B cell (primary cell): ENCODE results near the gene TPSG1. TPM values are rescaled to one million over a fixed set of nuclear protein-coding genes. Genes with fewer than 3 reads are reported as not detected.

Experiments
- ATAC-seq: fragments of 200-7000 bp; cut with Tn5 transposase; one replicate; pipeline ENCODE4 v1.10.0; 2021; ENCODE audit warnings: low read depth, mild to moderate bottlenecking, moderate number of reproducible peaks, moderate library complexity
- CTCF ChIA-PET: fragments of 350-600 bp; sonication (Branson Sonifier 250); formaldehyde crosslinking; loops from one replicate; lab custom pipeline; 2021; ENCODE audit warnings: antibody characterized with exemption, inconsistent platforms; lab: Charles Lee
- POLR2A ChIA-PET: fragments of 350-600 bp; sonication (Branson Sonifier 250); formaldehyde crosslinking; loops from one replicate; lab custom pipeline; 2021; ENCODE audit warnings: antibody characterized with exemption; lab: Charles Lee
- DNase-seq: peaks from one replicate; pipeline ENCODE4 v3.0.0; 2013
- H2AFZ ChIP-seq: 2 replicates; pipeline ENCODE4 v1.6.1; 2012; ENCODE audit warnings: mild to moderate bottlenecking, low read depth, low read length; ENCODE audit not compliant: insufficient read depth, poor library complexity, severe bottlenecking
- H3K27ac ChIP-seq, 2 donors: 1 replicate in 1 of 2; 2 replicates in 1 of 2; pipeline ENCODE4 v1.5.1; 2012 to 2013; ENCODE audit warnings: low read length in 2 of 2, mild to moderate bottlenecking in 2 of 2, moderate library complexity in 1 of 2
- H3K27me3 ChIP-seq, 4 experiments: fragments of 200-600 bp in 1 of 4; sonication (generic) in 1 of 4; replicated peaks in 1 of 4; 1 replicate in 2 of 4; 2 replicates in 2 of 4; pipeline versions ENCODE4 v1.6.1 to v1.7.0; 2013 to 2016; ENCODE audit warnings: low read length in 3 of 4, mild to moderate bottlenecking in 2 of 4, mixed read lengths in 1 of 4, moderate library complexity in 1 of 4; ENCODE audit not compliant: insufficient read depth in 4 of 4, control insufficient read depth in 3 of 4; ENCODE audit errors: control extremely low read depth in 1 of 4
- H3K36me3 ChIP-seq, 2 experiments: replicated peaks in 1 of 2; 1 replicate in 1 of 2; 2 replicates in 1 of 2; pipeline versions ENCODE4 v1.6.1 to v1.7.1; 2013; ENCODE audit warnings: low read length in 1 of 2; ENCODE audit not compliant: insufficient read depth in 2 of 2, control insufficient read depth in 1 of 2; ENCODE audit errors: control extremely low read depth in 1 of 2, extremely low read depth in 1 of 2
- H3K4me1 ChIP-seq, 2 donors: fragments of 200-600 bp in 1 of 2; sonication (generic) in 1 of 2; 1 replicate in 1 of 2; 2 replicates in 1 of 2; pipeline versions ENCODE4 v1.5.1 to v1.6.1; 2013 to 2017; ENCODE audit warnings: low read length in 2 of 2; ENCODE audit not compliant: control insufficient read depth in 2 of 2, insufficient read depth in 2 of 2
- H3K4me2 ChIP-seq: replicated peaks from 2 replicates; pipeline ENCODE3; 2012; ENCODE audit warnings: mild to moderate bottlenecking, low read depth, low read length; ENCODE audit not compliant: poor library complexity, severe bottlenecking
- H3K4me3 ChIP-seq, 5 experiments: fragments of 200-600 bp in 1 of 5; sonication (generic) in 1 of 5; 1 replicate in 3 of 5; 2 replicates in 2 of 5; pipeline versions ENCODE4 v1.5.1 to v1.7.0; 2011 to 2016; ENCODE audit warnings: low read length in 4 of 5, mild to moderate bottlenecking in 4 of 5, low read depth in 2 of 5, control low read depth in 1 of 5, moderate library complexity in 1 of 5; ENCODE audit not compliant: insufficient read depth in 1 of 5; ENCODE audit errors: control extremely low read depth in 1 of 5, extremely low read depth in 1 of 5
- H3K79me2 ChIP-seq: fragments of 200-600 bp; sonication (generic); one replicate; pipeline ENCODE4 v1.6.0; 2016; ENCODE audit warnings: low read length; ENCODE audit not compliant: control insufficient read depth, insufficient read depth
- H3K9ac ChIP-seq: fragments of 200-600 bp; sonication (generic); 2 replicates; pipeline ENCODE4 v1.6.1; 2017; ENCODE audit warnings: mild to moderate bottlenecking, low read length, moderate library complexity
- H3K9me3 ChIP-seq, 3 donors: one replicate each; pipeline versions ENCODE4 v1.6.1 to v1.7.1; 2013; ENCODE audit warnings: low read length in 2 of 3; ENCODE audit not compliant: control insufficient read depth in 2 of 3, insufficient read depth in 1 of 3; ENCODE audit errors: control extremely low read depth in 1 of 3
- H4K20me1 ChIP-seq: 2 replicates; pipeline ENCODE4 v1.6.0; 2012; ENCODE audit warnings: mild to moderate bottlenecking, low read length; ENCODE audit not compliant: insufficient read depth, control insufficient read depth, poor library complexity, severe bottlenecking
- H3K27ac Mint-ChIP-seq: one replicate; pipeline ENCODE4 v1.8.0; 2021; ENCODE audit warnings: mixed read lengths
- H3K27me3 Mint-ChIP-seq: one replicate; pipeline ENCODE4 v1.8.0; 2021; ENCODE audit warnings: mixed read lengths
- H3K4me1 Mint-ChIP-seq: one replicate; pipeline ENCODE4 v1.8.0; 2021; ENCODE audit warnings: mixed read lengths
- H3K4me3 Mint-ChIP-seq: one replicate; pipeline ENCODE4 v1.8.0; 2021; ENCODE audit warnings: mixed read lengths
- H3K9me3 Mint-ChIP-seq: one replicate; pipeline ENCODE4 v1.8.0; 2022; ENCODE audit warnings: mixed read lengths; ENCODE audit not compliant: insufficient read depth
- EZH2 ChIP-seq: IDR thresholded peaks from 2 replicates; pipeline ENCODE4 v1.6.1; 2012; ENCODE audit warnings: borderline replicate concordance, low read depth, mild to moderate bottlenecking, moderate library complexity, low read length; ENCODE audit not compliant: insufficient read depth, poor library complexity, severe bottlenecking
- WGBS: methylation state at CpG from one replicate; pipeline ENCODE4 v1.1.5; 2013; ENCODE audit warnings: missing lambda C conversion rate; ENCODE audit not compliant: insufficient coverage; 5-methylcytosine and 5-hydroxymethylcytosine counted together
- intact Hi-C: fragments of 100-400 bp; cut with micrococcal nuclease; formaldehyde crosslinking; loops from one replicate; pipeline ENCODE4 v1.10.0; 2022
- polyA plus RNA-seq: library from polyadenylated mRNA; depleted of rRNA; stranded (reverse); fragments of >200 nt; gene quantifications from 2 replicates; pipeline ENCODE4 v1.2.3, GENCODE V29; 2012
- total RNA-seq, 2 donors: library from RNA; stranded (reverse); fragments of 120-200 nt in 1 of 2; gene quantifications; 1 replicate in 1 of 2; 2 replicates in 1 of 2; pipeline versions ENCODE4 v1.2.3 to v1.2.4, GENCODE V29; 2013 to 2022
- TF ChIP-seq, protein P1 (sequence below): fragments of 200-600 bp; IDR thresholded peaks from one replicate; pipeline ENCODE4 v1.8.0; 2022; ENCODE audit warnings: antibody characterized with exemption, mild to moderate bottlenecking

Gene TPSG1
- total and polyA plus RNA-seq, 2 donors (not counting 1 experiment from before 2014, with no cell fraction given), result not detected

DNA sequence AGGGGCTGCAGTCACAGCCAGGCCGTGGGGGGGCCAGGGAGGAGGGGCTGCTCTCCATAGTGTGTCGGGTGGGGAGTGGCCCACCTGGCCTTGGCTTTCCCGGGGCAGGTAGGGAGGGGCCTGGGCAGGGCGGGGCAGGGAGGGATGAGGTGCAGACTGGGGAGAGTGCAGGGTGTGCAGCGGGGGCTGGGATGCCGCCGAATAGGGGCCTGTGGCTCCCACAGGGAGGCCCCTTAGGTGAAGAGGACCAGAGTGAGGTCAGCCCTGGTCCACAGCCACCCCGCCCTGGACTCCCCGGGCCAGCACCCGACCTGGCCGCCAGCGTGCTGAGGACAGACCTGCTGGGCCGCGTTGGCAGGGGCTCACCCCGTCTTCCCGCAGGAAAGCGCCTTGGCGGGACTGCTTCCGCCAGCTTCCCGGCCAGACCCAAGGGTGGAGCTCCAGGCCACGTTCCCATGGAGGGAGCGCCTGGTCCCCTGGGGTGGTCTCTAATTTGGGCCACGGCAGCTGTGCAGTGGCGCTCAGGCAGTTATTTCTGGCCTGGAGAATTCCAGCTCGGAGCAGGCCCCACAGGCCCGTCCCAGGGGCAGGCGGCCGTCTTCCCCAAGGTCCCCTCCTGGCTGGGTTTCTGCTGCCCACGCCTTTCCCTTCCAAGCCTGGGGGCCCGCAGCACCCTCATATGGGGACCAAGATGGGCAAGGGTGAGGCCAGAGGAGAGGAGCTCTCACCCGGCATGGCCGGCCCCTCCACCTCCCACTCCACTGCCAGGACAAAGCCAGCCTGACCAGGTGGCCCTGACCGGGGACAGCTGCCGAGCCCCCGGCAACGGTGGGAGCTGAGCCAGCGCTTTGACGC is 44.3 kb downstream of the TPSG1 start:
- H3K9me3 ChIP-seq, result peaks cover 0 to 6% (median 0%) of the 10 kb centered on the region in 3 donors
- H3K4me3 ChIP-seq, result no peak overlapping the region
- no peak overlapping the region for H2AFZ ChIP-seq
- H3K27me3 ChIP-seq, result peaks cover 0 to 4% (median 0%) of the 10 kb centered on the region in 4 experiments
- intact Hi-C loops, result no loop called here
- ChIA-PET POLR2A (no interaction called here), CTCF (no interaction called here)
- Mint-ChIP-seq H3K4me3 (no peak overlapping the region), H3K27ac (no peak overlapping the region), H3K27me3 (no peaks in the 10 kb centered on the region), H3K9me3 (no peaks in the 10 kb centered on the region), H3K4me1 (no peaks in the 10 kb centered on the region)
- ATAC-seq (no peak), DNase-seq (no peak)
- TF ChIP-seq EZH2, result no peak
- TF ChIP-seq, protein P1, sequence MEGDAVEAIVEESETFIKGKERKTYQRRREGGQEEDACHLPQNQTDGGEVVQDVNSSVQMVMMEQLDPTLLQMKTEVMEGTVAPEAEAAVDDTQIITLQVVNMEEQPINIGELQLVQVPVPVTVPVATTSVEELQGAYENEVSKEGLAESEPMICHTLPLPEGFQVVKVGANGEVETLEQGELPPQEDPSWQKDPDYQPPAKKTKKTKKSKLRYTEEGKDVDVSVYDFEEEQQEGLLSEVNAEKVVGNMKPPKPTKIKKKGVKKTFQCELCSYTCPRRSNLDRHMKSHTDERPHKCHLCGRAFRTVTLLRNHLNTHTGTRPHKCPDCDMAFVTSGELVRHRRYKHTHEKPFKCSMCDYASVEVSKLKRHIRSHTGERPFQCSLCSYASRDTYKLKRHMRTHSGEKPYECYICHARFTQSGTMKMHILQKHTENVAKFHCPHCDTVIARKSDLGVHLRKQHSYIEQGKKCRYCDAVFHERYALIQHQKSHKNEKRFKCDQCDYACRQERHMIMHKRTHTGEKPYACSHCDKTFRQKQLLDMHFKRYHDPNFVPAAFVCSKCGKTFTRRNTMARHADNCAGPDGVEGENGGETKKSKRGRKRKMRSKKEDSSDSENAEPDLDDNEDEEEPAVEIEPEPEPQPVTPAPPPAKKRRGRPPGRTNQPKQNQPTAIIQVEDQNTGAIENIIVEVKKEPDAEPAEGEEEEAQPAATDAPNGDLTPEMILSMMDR, result no peak
- H3K4me2 ChIP-seq, result no peak overlapping the region
- H3K4me1 ChIP-seq, result no peaks in the 10 kb centered on the region
- no peaks in the 10 kb centered on the region for H3K36me3 ChIP-seq
- H3K27ac ChIP-seq, result no peak overlapping the region
- 82% methylated on average over 38 of the region's 38 CpGs for WGBS
- no peaks in the 10 kb centered on the region for H3K79me2 ChIP-seq
- no peaks in the 10 kb centered on the region for H4K20me1 ChIP-seq
- H3K9ac ChIP-seq, result no peak overlapping the region

DNA sequence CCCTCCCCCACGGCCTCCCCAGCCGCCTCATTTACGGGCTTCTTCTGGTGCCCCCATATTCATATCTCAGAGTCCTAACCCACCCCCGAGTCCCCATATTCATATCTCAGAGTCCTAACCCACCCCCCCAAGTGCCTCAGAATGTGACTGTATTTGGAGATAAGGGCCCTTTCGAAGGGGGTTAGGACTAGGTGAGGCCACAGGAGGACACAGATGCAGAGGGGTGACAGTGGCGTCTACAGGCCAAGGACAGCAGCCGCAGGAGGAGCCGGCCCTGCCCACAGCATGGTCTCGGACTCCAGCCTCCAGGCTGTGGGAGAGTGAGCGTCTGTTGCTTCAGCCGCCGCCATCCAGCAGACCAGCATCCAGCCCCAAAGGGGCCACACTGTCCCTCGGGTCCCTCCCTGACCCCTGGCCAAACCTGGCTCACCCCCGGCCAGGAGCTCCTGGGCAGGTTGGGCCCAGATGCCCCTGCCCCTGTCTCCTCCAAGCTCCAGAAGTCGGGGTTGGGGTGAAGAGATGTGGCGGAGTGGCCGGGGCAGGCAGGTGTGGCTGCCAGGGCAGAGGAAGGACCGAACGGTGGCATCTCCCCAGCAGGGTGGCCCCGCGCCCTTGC is 46.7 kb downstream of the TPSG1 start:
- intact Hi-C loops, result no loop called here
- no peaks in the 10 kb centered on the region for H3K4me1 Mint-ChIP-seq
- ChIA-PET POLR2A (no interaction called here), CTCF (no interaction called here)
- TF ChIP-seq EZH2, result no peak
- TF ChIP-seq, protein P1, result no peak
- Histone ChIP-seq H3K4me1 (no peaks in the 10 kb centered on the region), H3K36me3 (no peaks in the 10 kb centered on the region), H4K20me1 (no peaks in the 10 kb centered on the region), H3K9ac (no peak overlapping the region), H3K4me2 (no peak overlapping the region), H3K4me3 (no peak overlapping the region), H3K27ac (no peak overlapping the region), H3K27me3 (peaks cover 0 to 4% (median 0%) of the 10 kb centered on the region in 4 experiments), H3K79me2 (no peaks in the 10 kb centered on the region), H2AFZ (no peak overlapping the region), H3K9me3 (no peaks in the 10 kb centered on the region)
- H3K27ac Mint-ChIP-seq, result no peak overlapping the region
- H3K4me3 Mint-ChIP-seq, result no peak overlapping the region
- WGBS, result 81% methylated on average over 14 of the region's 21 CpGs
- DNase-seq (no peak), ATAC-seq (no peak)
- no peaks in the 10 kb centered on the region for H3K27me3 Mint-ChIP-seq
- H3K9me3 Mint-ChIP-seq, result no peaks in the 10 kb centered on the region
